HCT116 (cell line): ENCODE results near the gene TADA3. TPM values are rescaled to one million over a fixed set of nuclear protein-coding genes. Genes with fewer than 3 reads are reported as not detected.

ENCODE experiments used
- ATAC-seq: fragments of 200-7000 bp; cut with Tn5 transposase; 2 replicates; pipeline ENCODE4 v1.9.1; 2020; ENCODE audit warnings: mild to moderate bottlenecking, moderate library complexity
- BruUV-seq: library from RNA; stranded (reverse); fragments of 400-500 nt; replicated peaks from 2 replicates; lab custom pipeline; 2021; lab: Mats Ljungman, UMichigan
- CTCF ChIA-PET: fragments of 300-600 bp; sonication (Branson Sonifier 250); formaldehyde crosslinking; loops from one replicate; lab custom pipeline; 2021; ENCODE audit warnings: antibody characterized with exemption; lab: Charles Lee
- POLR2A ChIA-PET: fragments of 300-600, 350-600 bp; sonication (Branson Sonifier 250); formaldehyde crosslinking; loops from one replicate; lab custom pipeline; 2021; ENCODE audit warnings: antibody characterized with exemption; lab: Charles Lee
- RAD21 ChIA-PET, 2 experiments: fragments of 300-600 bp; sonication (Branson Sonifier 250); formaldehyde crosslinking; loops; one replicate each; lab custom pipeline; 2023; ENCODE audit warnings: low total read pairs in 2 of 2; ENCODE audit not compliant: uncharacterized antibody in 2 of 2, unreplicated experiment in 2 of 2, low non-redundant PET in 1 of 2; lab: Charles Lee
- DNase-seq: peaks from one replicate; pipeline ENCODE4 v3.0.0-alpha.2; 2010; ENCODE audit warnings: low read depth, low spot score
- H2AFZ ChIP-seq: fragments of 200-600 bp; shearing (Covaris generic), sonication (generic); 2 replicates; pipeline ENCODE4 v1.6.1; 2017; ENCODE audit warnings: low read depth, mixed run types, mixed read lengths, antibody characterized with exemption, low read length; ENCODE audit not compliant: poor library complexity, severe bottlenecking
- H3K27ac ChIP-seq: 2 replicates; pipeline ENCODE4 v1.5.1; 2012; ENCODE audit warnings: low read depth, low read length
- H3K27me3 ChIP-seq: fragments of 200-600 bp; sonication (generic); 2 replicates; pipeline ENCODE4 v1.6.1; 2016; ENCODE audit warnings: mixed run types, low read length, mixed read lengths; ENCODE audit not compliant: insufficient read depth
- H3K36me3 ChIP-seq, 2 experiments: fragments of 200-500 bp in 1 of 2; fragments of 200-600 bp in 1 of 2; sonication (Bioruptor generic) in 1 of 2; sonication (generic) in 1 of 2; 2 replicates each; pipeline versions ENCODE4 v1.5.1 to v1.6.1; 2014 to 2016; ENCODE audit warnings: low read length in 2 of 2, inconsistent platforms in 1 of 2, mixed read lengths in 1 of 2, mixed run types in 1 of 2; ENCODE audit not compliant: insufficient read depth in 2 of 2, control insufficient read depth in 1 of 2
- H3K4me1 ChIP-seq, 2 experiments: fragments of 200-600 bp in 1 of 2; sonication (generic) in 1 of 2; 2 replicates each; pipeline versions ENCODE4 v1.5.1 to v1.6.1; 2012 to 2017; ENCODE audit warnings: low read length in 2 of 2, inconsistent platforms in 1 of 2, mild to moderate bottlenecking in 1 of 2, mixed read lengths in 1 of 2, mixed run types in 1 of 2, moderate library complexity in 1 of 2; ENCODE audit not compliant: insufficient read depth in 2 of 2, control insufficient read depth in 1 of 2
- H3K4me2 ChIP-seq: fragments of 200-600 bp; sonication (generic); 2 replicates; pipeline ENCODE4 v1.6.1; 2017; ENCODE audit warnings: mixed run types, low read length, mixed read lengths
- H3K4me3 ChIP-seq, 2 experiments: fragments of 200-600 bp in 1 of 2; sonication (generic) in 1 of 2; replicated peaks in 1 of 2; 2 replicates each; pipeline ENCODE4 v1.5.1; 2011 to 2016; ENCODE audit warnings: low read length in 2 of 2, control low read depth in 1 of 2, low read depth in 1 of 2, mild to moderate bottlenecking in 1 of 2, mixed read lengths in 1 of 2, mixed run types in 1 of 2
- H3K79me2 ChIP-seq: fragments of 200-600 bp; sonication (generic); 2 replicates; pipeline ENCODE4 v1.6.1; 2017; ENCODE audit warnings: mild to moderate bottlenecking, mixed run types, low read length, moderate library complexity, mixed read lengths; ENCODE audit not compliant: insufficient read depth
- H3K9ac ChIP-seq: fragments of 200-600 bp; sonication (generic); 2 replicates; pipeline ENCODE4 v1.6.1; 2016; ENCODE audit warnings: low read length, mixed read lengths
- H3K9me2 ChIP-seq: fragments of 200-600 bp; sonication (generic), shearing (Covaris generic); 2 replicates; pipeline ENCODE4 v1.6.1; 2017; ENCODE audit warnings: mixed run types, mild to moderate bottlenecking, moderate library complexity; ENCODE audit not compliant: insufficient read depth
- H3K9me3 ChIP-seq, 2 experiments: fragments of 200-500 bp in 1 of 2; fragments of 200-600 bp in 1 of 2; sonication (Bioruptor generic) in 1 of 2; sonication (generic) in 1 of 2; 2 replicates each; pipeline ENCODE4 v1.6.1; 2014 to 2017; ENCODE audit warnings: low read length in 2 of 2, mixed read lengths in 2 of 2, inconsistent platforms in 1 of 2, low read depth in 1 of 2, mild to moderate bottlenecking in 1 of 2, mixed run types in 1 of 2, moderate library complexity in 1 of 2; ENCODE audit not compliant: control insufficient read depth in 1 of 2, insufficient read depth in 1 of 2
- H4K20me1 ChIP-seq: fragments of 200-600 bp; sonication (generic), shearing (Covaris generic); 2 replicates; pipeline ENCODE4 v1.6.1; 2017; ENCODE audit warnings: mixed run types, mild to moderate bottlenecking, moderate library complexity; ENCODE audit not compliant: insufficient read depth
- ELF1 ChIP-seq: IDR thresholded peaks from 2 replicates; pipeline ENCODE4 v1.6.1; 2012; ENCODE audit warnings: low read depth, borderline replicate concordance
- POLR2AphosphoS5 ChIP-seq: IDR thresholded peaks from 2 replicates; pipeline ENCODE4 v1.6.1; 2011; ENCODE audit warnings: mild to moderate bottlenecking, low read depth, low read length, moderate library complexity
- RAD21 ChIP-seq: IDR thresholded peaks from 2 replicates; pipeline ENCODE4 v1.6.1; 2012; ENCODE audit warnings: low read depth, mild to moderate bottlenecking
- SIN3A ChIP-seq: IDR thresholded peaks from 2 replicates; pipeline ENCODE4 v1.6.1; 2012; ENCODE audit warnings: low read depth
- SRF ChIP-seq: IDR thresholded peaks from 2 replicates; pipeline ENCODE4 v1.6.1; 2012; ENCODE audit warnings: low read depth
- TCF7L2 ChIP-seq: IDR thresholded peaks from 2 replicates; pipeline ENCODE4 v1.7.0; 2011; ENCODE audit warnings: borderline replicate concordance, inconsistent platforms; ENCODE audit not compliant: insufficient read depth, insufficient read length; ENCODE audit errors: extremely low read depth
- ZFX ChIP-seq: fragments of 450-650 bp; IDR thresholded peaks from 2 replicates; pipeline ENCODE4 v1.6.1; 2017
- intact Hi-C: fragments of 100-400 bp; cut with micrococcal nuclease; formaldehyde crosslinking; loops from 2 replicates; pipeline ENCODE4 v1.10.0; 2022
- total RNA-seq: library from RNA; stranded (reverse); gene quantifications from one replicate; pipeline ENCODE4 v1.2.1, GENCODE V29; 2021; ENCODE audit not compliant: unreplicated experiment
- TF ChIP-seq, protein P1 (sequence below): IDR thresholded peaks from 2 replicates; pipeline ENCODE4 v1.6.1; 2012; ENCODE audit warnings: low read depth

The TADA3 gene
- total RNA-seq, 1 experiment from 2014 or later: 72.0 TPM

DNA sequence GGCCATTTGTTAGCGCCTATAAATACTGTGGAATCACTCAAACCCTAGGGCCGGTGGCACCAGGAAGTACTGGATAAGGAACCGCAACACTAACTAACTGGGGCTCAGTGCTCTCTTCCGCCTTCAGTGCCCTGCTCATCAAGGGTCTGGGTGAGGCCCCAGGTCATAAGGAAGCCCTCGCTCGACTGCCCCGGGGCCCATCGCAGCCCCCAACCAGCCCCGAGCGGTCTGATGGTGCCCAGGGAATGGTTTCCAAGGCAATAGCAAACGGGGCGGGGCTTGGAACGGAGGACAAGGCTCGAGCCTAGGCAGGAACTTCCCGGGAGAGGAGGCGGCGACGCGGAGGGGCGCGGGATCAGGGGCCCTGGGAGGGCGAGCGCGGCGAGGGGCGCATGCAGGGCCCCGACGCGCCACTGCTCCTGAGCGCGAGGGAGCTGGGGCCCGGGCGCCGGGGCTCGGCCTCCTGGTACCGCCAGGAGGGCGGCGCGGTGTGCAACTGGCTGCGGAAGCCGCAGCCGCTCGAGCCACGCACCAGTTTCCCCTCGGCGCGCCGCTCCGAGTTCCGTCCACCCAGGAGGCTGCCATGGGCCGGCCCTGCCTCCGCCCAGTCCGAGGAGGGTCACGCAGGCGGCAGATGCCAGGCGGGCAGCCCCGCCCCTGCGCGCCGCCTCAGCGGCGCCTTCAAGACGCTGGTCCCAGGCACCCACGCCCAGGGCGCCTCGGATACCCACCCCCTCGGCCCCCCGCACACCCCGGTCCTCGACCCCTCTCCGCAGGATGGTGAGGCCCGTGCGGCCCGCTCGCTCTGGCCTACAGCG is 17.6 kb upstream of the TADA3 start, which contains the start of gene TTLL3:
TTLL3 (plus strand) TSS at position 648 of the 818 bp plus-strand sequence. CDS start 400 bp downstream, outside the sequence.
- Histone ChIP-seq H3K4me3 (peak within 1 kb of the TSS; percentile 35 to 54), H3K9ac (peak within 1 kb of the TSS; percentile 68), H4K20me1 (no peaks in the 10 kb centered on the region), H3K36me3 (peaks cover 17 to 18% of the 10 kb centered on the region in 2 experiments; a peak in 3 of 4 replicates), H3K9me3 (no peaks in the 10 kb centered on the region), H3K4me2 (peak within 1 kb of the TSS; percentile 73), H3K27me3 (no peaks in the 10 kb centered on the region), H3K79me2 (no peaks in the 10 kb centered on the region), H3K27ac (peak within 1 kb of the TSS; percentile 69), H3K9me2 (no peaks in the 10 kb centered on the region), H2AFZ (no peak within 1 kb of the TSS), H3K4me1 (peaks cover 11 to 33% of the 10 kb centered on the region in 2 experiments; a peak in 3 of 4 replicates)
- POLR2A ChIA-PET: no interaction called here
- CTCF ChIA-PET: interaction anchor here (1.0 to 2.7 kb wide), 3 partner anchors 94 to 137 kb away, joined by 3 to 11 read pairs (median 4); partner anchors contain the start of gene CRELD1
- ATAC-seq: peak; percentile 74
- no peak for DNase-seq
- RAD21 ChIA-PET: no interaction called here
- no TSS peak for BruUV-seq
- intact Hi-C loops: loop anchor here (10.0 kb wide), 1 partner anchor 305 kb away; no protein-coding TSS in a partner anchor
- 0 out of 2 replicates have a peak, but pooled peaks have one; percentile 20 for TF ChIP-seq SIN3A
- TF ChIP-seq, protein P1, sequence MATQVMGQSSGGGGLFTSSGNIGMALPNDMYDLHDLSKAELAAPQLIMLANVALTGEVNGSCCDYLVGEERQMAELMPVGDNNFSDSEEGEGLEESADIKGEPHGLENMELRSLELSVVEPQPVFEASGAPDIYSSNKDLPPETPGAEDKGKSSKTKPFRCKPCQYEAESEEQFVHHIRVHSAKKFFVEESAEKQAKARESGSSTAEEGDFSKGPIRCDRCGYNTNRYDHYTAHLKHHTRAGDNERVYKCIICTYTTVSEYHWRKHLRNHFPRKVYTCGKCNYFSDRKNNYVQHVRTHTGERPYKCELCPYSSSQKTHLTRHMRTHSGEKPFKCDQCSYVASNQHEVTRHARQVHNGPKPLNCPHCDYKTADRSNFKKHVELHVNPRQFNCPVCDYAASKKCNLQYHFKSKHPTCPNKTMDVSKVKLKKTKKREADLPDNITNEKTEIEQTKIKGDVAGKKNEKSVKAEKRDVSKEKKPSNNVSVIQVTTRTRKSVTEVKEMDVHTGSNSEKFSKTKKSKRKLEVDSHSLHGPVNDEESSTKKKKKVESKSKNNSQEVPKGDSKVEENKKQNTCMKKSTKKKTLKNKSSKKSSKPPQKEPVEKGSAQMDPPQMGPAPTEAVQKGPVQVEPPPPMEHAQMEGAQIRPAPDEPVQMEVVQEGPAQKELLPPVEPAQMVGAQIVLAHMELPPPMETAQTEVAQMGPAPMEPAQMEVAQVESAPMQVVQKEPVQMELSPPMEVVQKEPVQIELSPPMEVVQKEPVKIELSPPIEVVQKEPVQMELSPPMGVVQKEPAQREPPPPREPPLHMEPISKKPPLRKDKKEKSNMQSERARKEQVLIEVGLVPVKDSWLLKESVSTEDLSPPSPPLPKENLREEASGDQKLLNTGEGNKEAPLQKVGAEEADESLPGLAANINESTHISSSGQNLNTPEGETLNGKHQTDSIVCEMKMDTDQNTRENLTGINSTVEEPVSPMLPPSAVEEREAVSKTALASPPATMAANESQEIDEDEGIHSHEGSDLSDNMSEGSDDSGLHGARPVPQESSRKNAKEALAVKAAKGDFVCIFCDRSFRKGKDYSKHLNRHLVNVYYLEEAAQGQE: no peak
- TF ChIP-seq POLR2AphosphoS5: peak; percentile 72
- TF ChIP-seq RAD21: no peak
- no peak for TF ChIP-seq ELF1
- TF ChIP-seq SRF: no peak
- TF ChIP-seq ZFX: peak; percentile 45; the same call in 1 of the 2 replicates
- TF ChIP-seq TCF7L2: peak; percentile 42
